Measurements from ENCODE around the gene MAN1A1.

The MAN1A1 gene

DNA sequence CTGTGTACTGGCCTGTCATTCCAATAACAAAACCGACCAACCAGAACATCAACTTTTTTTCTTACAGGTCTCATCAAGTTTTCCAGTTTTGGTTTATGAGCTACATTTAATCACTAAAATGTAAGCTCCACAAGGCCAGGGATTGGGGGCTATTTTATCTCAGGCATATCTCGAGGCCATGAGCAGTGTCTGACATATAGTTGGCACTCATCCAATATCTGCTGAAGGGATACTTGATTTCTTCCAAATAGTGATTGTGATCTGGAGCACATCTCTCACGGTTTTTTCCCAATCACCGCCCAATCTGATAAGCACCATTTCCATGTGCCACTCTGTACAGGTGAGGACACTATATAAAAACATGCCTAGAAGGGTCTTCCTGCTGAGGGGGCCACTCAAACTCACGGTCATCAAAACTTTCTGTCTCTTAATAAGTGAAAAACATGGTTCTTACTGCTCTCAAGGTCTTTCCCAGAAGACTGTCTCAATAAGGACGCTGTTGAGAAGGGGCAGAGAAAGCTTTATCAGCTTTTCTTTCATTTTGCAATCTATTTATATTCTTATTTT is 65.5 kb downstream of the MAN1A1 start:
- Histone ChIP-seq H3K27ac (replicated peaks) (no peak overlapping the region), H3K4me3 (replicated peaks; ENCODE audit: insufficient read depth, low read length) (no peak overlapping the region), H3K27me3 (ENCODE audit: insufficient read depth, poor library complexity, severe bottlenecking) (no peaks in the 10 kb centered on the region)
- no peak for DNase-seq (ENCODE audit: low read depth in 1 of 2, low spot score in 1 of 2)
- TF ChIP-seq, protein P1, sequence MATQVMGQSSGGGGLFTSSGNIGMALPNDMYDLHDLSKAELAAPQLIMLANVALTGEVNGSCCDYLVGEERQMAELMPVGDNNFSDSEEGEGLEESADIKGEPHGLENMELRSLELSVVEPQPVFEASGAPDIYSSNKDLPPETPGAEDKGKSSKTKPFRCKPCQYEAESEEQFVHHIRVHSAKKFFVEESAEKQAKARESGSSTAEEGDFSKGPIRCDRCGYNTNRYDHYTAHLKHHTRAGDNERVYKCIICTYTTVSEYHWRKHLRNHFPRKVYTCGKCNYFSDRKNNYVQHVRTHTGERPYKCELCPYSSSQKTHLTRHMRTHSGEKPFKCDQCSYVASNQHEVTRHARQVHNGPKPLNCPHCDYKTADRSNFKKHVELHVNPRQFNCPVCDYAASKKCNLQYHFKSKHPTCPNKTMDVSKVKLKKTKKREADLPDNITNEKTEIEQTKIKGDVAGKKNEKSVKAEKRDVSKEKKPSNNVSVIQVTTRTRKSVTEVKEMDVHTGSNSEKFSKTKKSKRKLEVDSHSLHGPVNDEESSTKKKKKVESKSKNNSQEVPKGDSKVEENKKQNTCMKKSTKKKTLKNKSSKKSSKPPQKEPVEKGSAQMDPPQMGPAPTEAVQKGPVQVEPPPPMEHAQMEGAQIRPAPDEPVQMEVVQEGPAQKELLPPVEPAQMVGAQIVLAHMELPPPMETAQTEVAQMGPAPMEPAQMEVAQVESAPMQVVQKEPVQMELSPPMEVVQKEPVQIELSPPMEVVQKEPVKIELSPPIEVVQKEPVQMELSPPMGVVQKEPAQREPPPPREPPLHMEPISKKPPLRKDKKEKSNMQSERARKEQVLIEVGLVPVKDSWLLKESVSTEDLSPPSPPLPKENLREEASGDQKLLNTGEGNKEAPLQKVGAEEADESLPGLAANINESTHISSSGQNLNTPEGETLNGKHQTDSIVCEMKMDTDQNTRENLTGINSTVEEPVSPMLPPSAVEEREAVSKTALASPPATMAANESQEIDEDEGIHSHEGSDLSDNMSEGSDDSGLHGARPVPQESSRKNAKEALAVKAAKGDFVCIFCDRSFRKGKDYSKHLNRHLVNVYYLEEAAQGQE (IDR thresholded peaks at IDR 0.05; ENCODE audit: insufficient replicate concordance, low read depth), result no peak
- TF ChIP-seq SPI1 (IDR thresholded peaks at IDR 0.05; ENCODE audit: borderline replicate concordance, low read depth), result no peak
- TF ChIP-seq, protein P2, sequence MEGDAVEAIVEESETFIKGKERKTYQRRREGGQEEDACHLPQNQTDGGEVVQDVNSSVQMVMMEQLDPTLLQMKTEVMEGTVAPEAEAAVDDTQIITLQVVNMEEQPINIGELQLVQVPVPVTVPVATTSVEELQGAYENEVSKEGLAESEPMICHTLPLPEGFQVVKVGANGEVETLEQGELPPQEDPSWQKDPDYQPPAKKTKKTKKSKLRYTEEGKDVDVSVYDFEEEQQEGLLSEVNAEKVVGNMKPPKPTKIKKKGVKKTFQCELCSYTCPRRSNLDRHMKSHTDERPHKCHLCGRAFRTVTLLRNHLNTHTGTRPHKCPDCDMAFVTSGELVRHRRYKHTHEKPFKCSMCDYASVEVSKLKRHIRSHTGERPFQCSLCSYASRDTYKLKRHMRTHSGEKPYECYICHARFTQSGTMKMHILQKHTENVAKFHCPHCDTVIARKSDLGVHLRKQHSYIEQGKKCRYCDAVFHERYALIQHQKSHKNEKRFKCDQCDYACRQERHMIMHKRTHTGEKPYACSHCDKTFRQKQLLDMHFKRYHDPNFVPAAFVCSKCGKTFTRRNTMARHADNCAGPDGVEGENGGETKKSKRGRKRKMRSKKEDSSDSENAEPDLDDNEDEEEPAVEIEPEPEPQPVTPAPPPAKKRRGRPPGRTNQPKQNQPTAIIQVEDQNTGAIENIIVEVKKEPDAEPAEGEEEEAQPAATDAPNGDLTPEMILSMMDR (IDR thresholded peaks at IDR 0.05; ENCODE audit: insufficient read depth, low read length), result no peak

DNA sequence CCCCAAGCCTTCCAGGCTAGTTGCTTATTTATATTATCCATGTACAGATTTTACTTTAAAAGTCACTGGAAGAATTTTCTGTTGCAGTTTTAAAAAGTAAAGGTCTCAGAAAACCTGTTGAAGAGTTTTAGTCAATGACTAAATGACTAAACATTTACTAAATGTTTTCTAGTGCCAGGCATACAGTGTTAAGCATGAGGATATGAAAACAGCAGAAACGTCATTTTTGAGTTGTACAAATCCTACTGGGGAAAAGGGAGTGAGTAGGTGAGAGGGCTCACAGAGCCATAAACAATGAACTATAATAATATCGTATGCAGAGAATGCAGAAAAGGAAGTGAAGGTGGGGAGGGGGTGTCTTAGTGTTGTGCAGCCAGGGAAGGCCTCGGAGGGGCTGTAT is 66.3 kb downstream of the MAN1A1 start:
- Histone ChIP-seq H3K27me3 (ENCODE audit: insufficient read depth, poor library complexity, severe bottlenecking) (no peaks in the 10 kb centered on the region), H3K27ac (replicated peaks) (no peak overlapping the region), H3K4me3 (replicated peaks; ENCODE audit: insufficient read depth, low read length) (no peak overlapping the region)
- no peak for DNase-seq (ENCODE audit: low read depth in 1 of 2, low spot score in 1 of 2)
- no peak for TF ChIP-seq GABPA (IDR thresholded peaks at IDR 0.05; ENCODE audit: low read depth)
- TF ChIP-seq, protein P1 (IDR thresholded peaks at IDR 0.05; ENCODE audit: insufficient replicate concordance, low read depth), result no peak
- TF ChIP-seq, protein P2 (IDR thresholded peaks at IDR 0.05; ENCODE audit: insufficient read depth, low read length), result no peak
- no peak for TF ChIP-seq POLR2AphosphoS5 (IDR thresholded peaks at IDR 0.05; ENCODE audit: low read depth)
- no peak for TF ChIP-seq SPI1 (IDR thresholded peaks at IDR 0.05; ENCODE audit: borderline replicate concordance, low read depth)

DNA sequence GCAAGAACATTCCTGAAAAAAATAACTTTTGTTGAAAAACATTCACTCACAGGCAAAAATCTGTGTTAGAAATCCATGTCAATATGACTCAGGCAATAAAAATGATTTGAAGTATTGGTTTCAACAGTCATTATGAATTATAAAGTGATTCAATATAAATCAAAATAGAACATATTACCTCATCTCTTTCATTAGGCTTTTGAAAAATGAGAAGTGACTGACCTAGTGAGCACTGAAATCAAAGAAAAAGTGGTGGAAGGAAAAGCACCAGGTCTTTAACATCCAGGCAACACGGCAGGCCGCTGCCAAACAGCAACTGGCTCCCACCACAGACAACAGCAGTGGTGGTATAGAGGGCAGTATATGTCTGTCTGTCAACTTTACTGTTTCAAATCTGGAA is 68.9 kb downstream of the MAN1A1 start:
- no peak for DNase-seq (ENCODE audit: low read depth in 1 of 2, low spot score in 1 of 2)
- no peak overlapping the region for H3K27ac ChIP-seq (replicated peaks)
- TF ChIP-seq GABPA (IDR thresholded peaks at IDR 0.05; ENCODE audit: low read depth) (no peak), SPI1 (IDR thresholded peaks at IDR 0.05; ENCODE audit: borderline replicate concordance, low read depth) (no peak), POLR2AphosphoS5 (IDR thresholded peaks at IDR 0.05; ENCODE audit: low read depth) (no peak)
- TF ChIP-seq, protein P2 (IDR thresholded peaks at IDR 0.05; ENCODE audit: insufficient read depth, low read length), result no peak
- TF ChIP-seq, protein P1 (IDR thresholded peaks at IDR 0.05; ENCODE audit: insufficient replicate concordance, low read depth), result no peak
- H3K27me3 ChIP-seq (ENCODE audit: insufficient read depth, poor library complexity, severe bottlenecking), result no peaks in the 10 kb centered on the region
- no peak overlapping the region for H3K4me3 ChIP-seq (replicated peaks; ENCODE audit: insufficient read depth, low read length)

Measured in HL-60 (cell line).